ENCODE results near the gene HAGHL. TPM values are rescaled to one million over a fixed set of nuclear protein-coding genes. Genes with fewer than 3 reads are reported as not detected.

Gene HAGHL
- total and polyA plus RNA-seq, 3 donors from 2014 or later: 7.2 to 13.7 (median 9.9) TPM

GRCh38 chr16:679814-680624, 46.9 kb upstream of the HAGHL start, which contains the start of gene STUB1:
Gene STUB1, plus strand, starts transcription at chr16:680410. Its CDS starts 116 bp downstream, at chr16:680526.
- 0 to 1% methylated on average over 12 to 87 of the region's 91 CpGs for WGBS, 2 donors
- peak within 1 kb of the TSS; percentile 86 to 96 for H3K27ac ChIP-seq
- no peaks in the 10 kb centered on the region for H3K27me3 ChIP-seq
- peak; percentile 94 for DNase-seq
- H3K4me3 ChIP-seq: peak within 1 kb of the TSS; percentile 69 to 85
- no peaks in the 10 kb centered on the region for H3K36me3 ChIP-seq (ENCODE audit: low read depth, missing control alignments)
- intact Hi-C loops (cut with DNase I; ENCODE audit: low total_unique reads): no loop called here
- no peaks in the 10 kb centered on the region for H3K9me3 ChIP-seq
- peaks cover 41% of the 10 kb centered on the region for H3K4me1 ChIP-seq
- TF ChIP-seq CTCF (IDR thresholded peaks at IDR 0.05) (no peak), POLR2A (IDR thresholded peaks at IDR 0.05) (no peak)

GRCh38 chr16:680625-680945, 46.3 kb upstream of the HAGHL start:
- 0% methylated on average over 34 of the region's 38 CpGs; no CpG with 5 or more reads in 1 of the 2 donors for WGBS, 2 donors
- Histone ChIP-seq H3K4me3 (peak overlapping the region; percentile 69 to 85), H3K4me1 (peaks cover 44% of the 10 kb centered on the region), H3K36me3 (ENCODE audit: low read depth, missing control alignments) (no peaks in the 10 kb centered on the region), H3K27ac (peak overlapping the region in 1 of 2 donors; percentile 96), H3K9me3 (no peaks in the 10 kb centered on the region), H3K27me3 (no peaks in the 10 kb centered on the region)
- no peak for TF ChIP-seq POLR2A (IDR thresholded peaks at IDR 0.05)
- DNase-seq: no peak
- intact Hi-C loops (cut with DNase I; ENCODE audit: low total_unique reads): no loop called here

- no peak for TF ChIP-seq CTCF (IDR thresholded peaks at IDR 0.05)
- TF ChIP-seq POLR2A (IDR thresholded peaks at IDR 0.05): no peak
- H3K4me3 ChIP-seq: peak overlapping the region; percentile 69 to 85
- intact Hi-C loops (cut with DNase I; ENCODE audit: low total_unique reads): no loop called here
- peak; percentile 64 for DNase-seq
- peaks cover 40% of the 10 kb centered on the region for H3K4me1 ChIP-seq
- no peaks in the 10 kb centered on the region for H3K36me3 ChIP-seq (ENCODE audit: low read depth, missing control alignments)
- 40 to 80% methylated on average over 2 to 44 of the region's 44 CpGs for WGBS, 2 donors
- H3K27ac ChIP-seq: peak overlapping the region in 1 of 2 donors; percentile 96
- no peaks in the 10 kb centered on the region for H3K27me3 ChIP-seq
- no peaks in the 10 kb centered on the region for H3K9me3 ChIP-seq
Observed at GRCh38 chr16:680967-681745, 45.8 kb upstream of the HAGHL start.

GRCh38 chr16:681746-682427, 45.0 kb upstream of the HAGHL start:
- DNase-seq: no peak
- intact Hi-C loops (cut with DNase I; ENCODE audit: low total_unique reads): loop anchor here (2.0 kb wide), 1 partner anchor 59 kb away; the partner anchor contains the start of gene CIAO3
- no peak for TF ChIP-seq POLR2A (IDR thresholded peaks at IDR 0.05)
- no peak for TF ChIP-seq CTCF (IDR thresholded peaks at IDR 0.05)
- H3K27ac ChIP-seq: no peak overlapping the region
- H3K9me3 ChIP-seq: no peaks in the 10 kb centered on the region
- H3K4me1 ChIP-seq: peaks cover 40% of the 10 kb centered on the region
- no peaks in the 10 kb centered on the region for H3K27me3 ChIP-seq
- 55 to 79% methylated on average over 13 to 28 of the region's 28 CpGs for WGBS, 2 donors
- H3K36me3 ChIP-seq (ENCODE audit: low read depth, missing control alignments): no peaks in the 10 kb centered on the region
- H3K4me3 ChIP-seq: no peak overlapping the region
